Esophagus squamous epithelium (tissue), 4 donors: ENCODE data around the gene PPP2R3C.

Experiments used
- CTCF ChIP-seq, 6 experiments: fragments of 450-650 bp in 4 of 6; fragments of 200-600 bp in 2 of 6; sonication (generic) in 2 of 6; IDR thresholded peaks; one replicate each; pipeline ENCODE4 v1.5.1; 2016 to 2019; ENCODE audit warnings: antibody characterized with exemption in 6 of 6, mild to moderate bottlenecking in 4 of 6, moderate library complexity in 4 of 6
- POLR2A ChIP-seq, 4 donors: fragments of 450-650 bp; IDR thresholded peaks; one replicate each; pipeline ENCODE4 v1.6.1; 2017; ENCODE audit warnings: antibody characterized with exemption in 4 of 4, mild to moderate bottlenecking in 4 of 4, moderate library complexity in 3 of 4

GRCh38 chr14:35044939-35045797, 76.6 kb downstream of the PPP2R3C start:
- TF ChIP-seq POLR2A (IDR thresholded peaks at IDR 0.05) (no peak), CTCF (IDR thresholded peaks at IDR 0.05) (no peak)
